Measurements from ENCODE around the gene CLEC4F.

Gene CLEC4F

GRCh38 chr2:70827388-70827787, 7.0 kb upstream of the CLEC4F start:
- TF ChIP-seq CTCF (IDR thresholded peaks at IDR 0.05; ENCODE audit: low read depth, low read length): no peak
- no peak for DNase-seq (ENCODE audit: extremely low read depth, low read depth)

DNA sequence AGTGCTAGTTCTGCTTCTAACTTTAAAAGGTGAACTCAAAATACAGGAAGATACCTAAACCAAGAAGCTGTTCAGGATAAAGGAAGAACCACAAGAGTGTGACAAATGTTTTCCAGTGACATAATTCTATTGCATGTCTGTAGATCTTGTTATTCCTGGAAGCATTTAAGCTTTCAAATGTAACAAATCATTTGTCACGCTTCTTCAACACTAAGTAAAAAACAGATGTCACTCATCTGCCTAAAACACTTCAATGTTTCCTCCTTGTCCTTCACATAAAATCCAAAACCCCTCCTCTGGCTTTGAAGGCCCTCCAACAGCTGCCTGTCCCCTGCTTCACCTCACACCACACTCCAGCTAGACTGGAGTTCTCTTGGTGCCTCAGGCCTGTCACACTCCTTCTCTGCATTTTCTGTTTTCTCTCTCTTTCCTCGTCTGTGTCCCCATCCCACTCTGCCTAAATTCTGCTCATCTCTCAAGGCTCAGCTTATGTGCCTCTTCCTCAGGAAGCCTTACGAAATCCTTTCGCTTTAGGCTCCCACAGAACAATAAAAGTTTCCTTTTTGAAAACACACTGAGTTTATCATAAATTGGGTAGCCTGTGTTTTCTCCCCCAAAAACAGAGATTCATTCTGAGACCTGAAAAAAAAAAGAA, 6.4 kb upstream of the CLEC4F start:
- TF ChIP-seq CTCF (IDR thresholded peaks at IDR 0.05; ENCODE audit: low read depth, low read length): no peak
- no peak for DNase-seq (ENCODE audit: extremely low read depth, low read depth)

GRCh38 chr2:70823249-70823648, 2.9 kb upstream of the CLEC4F start:
- DNase-seq (ENCODE audit: extremely low read depth, low read depth): no peak
- TF ChIP-seq CTCF (IDR thresholded peaks at IDR 0.05; ENCODE audit: low read depth, low read length): no peak

- TF ChIP-seq CTCF (IDR thresholded peaks at IDR 0.05; ENCODE audit: low read depth, low read length): no peak
- DNase-seq (ENCODE audit: extremely low read depth, low read depth): no peak
These were observed 2.4 kb upstream of the CLEC4F start for GRCh38 chr2:70822843-70823242.

GRCh38 chr2:70817284-70817954, 3.0 kb downstream of the CLEC4F start:
- no peak for DNase-seq (ENCODE audit: extremely low read depth, low read depth)
- no peak for TF ChIP-seq CTCF (IDR thresholded peaks at IDR 0.05; ENCODE audit: low read depth, low read length)

DNA sequence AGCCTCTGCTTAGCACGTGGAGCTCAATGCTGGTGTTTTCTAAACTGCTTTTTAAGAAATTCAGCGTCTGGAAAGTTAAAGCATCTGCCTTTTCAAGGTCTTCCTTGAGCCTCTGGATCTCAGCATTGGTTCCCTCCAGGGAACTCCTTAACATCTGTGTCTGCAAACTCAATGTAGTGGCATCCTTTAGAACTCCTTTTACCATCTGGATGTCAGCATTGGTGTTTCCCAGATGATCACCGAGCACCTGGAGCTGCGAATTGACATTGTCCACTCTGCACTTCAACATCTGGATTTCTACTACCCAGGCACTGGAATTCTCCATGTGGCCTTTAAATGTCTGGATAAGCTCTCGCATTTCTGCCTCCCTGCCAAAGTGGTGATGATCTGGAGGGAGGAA, 3.7 kb downstream of the CLEC4F start:
- TF ChIP-seq CTCF (IDR thresholded peaks at IDR 0.05; ENCODE audit: low read depth, low read length): no peak
- DNase-seq (ENCODE audit: extremely low read depth, low read depth): no peak

Measured in AG09319 (cell line).